Endodermal cell (in vitro differentiated cells): Measurements from ENCODE around the gene FYCO1. TPM values are rescaled to one million over a fixed set of nuclear protein-coding genes. Genes with fewer than 3 reads are reported as not detected.

Experiments
- DNase-seq: peaks from one replicate; pipeline ENCODE4 v3.0.0-alpha.2; 2017
- H3K27ac ChIP-seq: 2 replicates; pipeline ENCODE4 v1.5.1; 2013; ENCODE audit warnings: mild to moderate bottlenecking, low read depth, low read length, moderate library complexity
- H3K27me3 ChIP-seq: 2 replicates; pipeline ENCODE4 v1.6.1; 2013; ENCODE audit warnings: mild to moderate bottlenecking, low read length, moderate library complexity; ENCODE audit not compliant: insufficient read depth, control insufficient read depth, poor library complexity, severe bottlenecking
- H3K36me3 ChIP-seq: 2 replicates; pipeline ENCODE4 v1.7.0; 2013; ENCODE audit warnings: mild to moderate bottlenecking, low read length, moderate library complexity; ENCODE audit not compliant: control insufficient read depth, insufficient read depth
- H3K4me1 ChIP-seq: one replicate; pipeline ENCODE4 v1.7.0; 2013; ENCODE audit warnings: low read length; ENCODE audit not compliant: control insufficient read depth, insufficient read depth
- H3K4me3 ChIP-seq: 2 replicates; pipeline ENCODE4 v1.5.1; 2013; ENCODE audit warnings: mild to moderate bottlenecking, low read length, moderate library complexity
- H3K9ac ChIP-seq: 2 replicates; pipeline ENCODE4 v1.6.1; 2013; ENCODE audit warnings: mild to moderate bottlenecking, low read length, moderate library complexity; ENCODE audit not compliant: poor library complexity, severe bottlenecking; ENCODE audit errors: extremely low read depth
- H3K9me3 ChIP-seq: 2 replicates; pipeline ENCODE4 v1.6.1; 2013; ENCODE audit warnings: mild to moderate bottlenecking, low read length, moderate library complexity; ENCODE audit not compliant: control insufficient read depth
- H3K27ac Mint-ChIP-seq: 2 replicates; pipeline ENCODE4 v1.8.0; 2020; ENCODE audit warnings: mixed read lengths
- H3K27me3 Mint-ChIP-seq: 2 replicates; pipeline ENCODE4 v1.8.0; 2021; ENCODE audit warnings: mild to moderate bottlenecking, mixed read lengths; ENCODE audit not compliant: insufficient read depth
- H3K36me3 Mint-ChIP-seq: 2 replicates; pipeline ENCODE4 v1.8.0; 2020; ENCODE audit warnings: low read depth, mixed read lengths
- H3K4me1 Mint-ChIP-seq: 2 replicates; pipeline ENCODE4 v1.8.0; 2020; ENCODE audit warnings: mixed read lengths
- H3K4me3 Mint-ChIP-seq: 2 replicates; pipeline ENCODE4 v1.8.0; 2020; ENCODE audit warnings: mild to moderate bottlenecking, moderate library complexity, mixed read lengths
- H3K9me3 Mint-ChIP-seq: 2 replicates; pipeline ENCODE4 v1.8.0; 2020; ENCODE audit warnings: mild to moderate bottlenecking, mixed read lengths
- WGBS, 2 experiments: methylation state at CpG; one replicate each; pipeline versions ENCODE4 v1.1.5 to v1.1.7; 2013; ENCODE audit warnings: missing lambda C conversion rate in 2 of 2, mixed read lengths in 1 of 2; ENCODE audit not compliant: insufficient coverage in 1 of 2, insufficient read length in 1 of 2; 5-methylcytosine and 5-hydroxymethylcytosine counted together
- total RNA-seq, 2 donors: library from RNA; stranded (reverse); fragmentation: NEBNext Ultra II Directional in 1 of 2; extraction: Animal tissue kit (Norgen Biotek cat#: 25700) in 1 of 2; gene quantifications; 2 replicates in 1 of 2; 3 replicates in 1 of 2; pipeline ENCODE4 v1.2.1, GENCODE V29; 2021
- TF ChIP-seq, protein P1 (sequence below): fragments of 200-600 bp; sonication (generic); conservative IDR thresholded peaks from 2 replicates; pipeline ENCODE4 v1.5.0; 2021; ENCODE audit warnings: antibody characterized with exemption, mild to moderate bottlenecking

Gene FYCO1
- total RNA-seq, 2 donors from 2014 or later = 11.3 to 11.8 TPM

DNA sequence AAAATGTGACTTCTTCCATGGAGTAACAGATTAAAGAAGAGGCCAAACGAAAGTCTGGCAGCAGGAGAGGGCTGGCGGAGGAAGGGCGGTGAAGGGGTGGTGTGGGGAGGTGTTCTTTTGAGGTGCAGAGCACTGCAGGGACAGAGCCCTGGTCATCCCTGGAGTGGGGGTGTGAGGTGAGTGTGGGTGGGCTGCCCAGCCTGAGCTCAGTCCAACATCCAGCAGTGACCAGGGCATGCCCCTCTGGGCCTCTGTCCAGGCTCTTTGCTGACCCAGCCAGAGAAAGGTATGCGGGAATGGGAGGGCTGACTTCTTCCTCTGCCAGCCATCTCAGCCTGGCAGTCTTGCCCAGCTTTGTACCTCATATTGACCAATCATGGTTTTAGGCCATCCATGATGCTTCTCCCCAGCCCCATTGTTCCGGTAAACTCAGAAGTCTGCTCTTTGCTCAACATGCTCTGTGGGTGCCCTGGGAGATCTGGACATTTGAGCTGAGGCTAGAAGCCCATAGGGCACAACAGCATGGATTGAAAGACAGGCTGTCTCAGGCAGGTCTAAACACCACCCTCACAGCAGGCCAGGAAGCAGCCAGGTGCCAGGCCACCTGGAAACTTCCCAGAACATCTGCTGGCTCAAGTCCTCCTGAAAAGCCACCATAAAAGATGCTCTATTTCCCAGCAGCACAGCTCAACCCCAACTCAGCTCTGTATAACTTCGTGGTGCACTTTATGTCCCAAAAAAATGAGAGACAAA is 78.3 kb downstream of the FYCO1 start:
- H3K9ac ChIP-seq = no peak overlapping the region
- H3K9me3 Mint-ChIP-seq = no peaks in the 10 kb centered on the region
- no peak overlapping the region for H3K4me3 Mint-ChIP-seq
- peaks cover 10% of the 10 kb centered on the region for H3K36me3 ChIP-seq
- 86 to 92% methylated on average over 1 to 6 of the region's 6 CpGs for WGBS, 2 experiments
- peaks cover 14% of the 10 kb centered on the region for H3K27me3 ChIP-seq
- TF ChIP-seq, protein P1, sequence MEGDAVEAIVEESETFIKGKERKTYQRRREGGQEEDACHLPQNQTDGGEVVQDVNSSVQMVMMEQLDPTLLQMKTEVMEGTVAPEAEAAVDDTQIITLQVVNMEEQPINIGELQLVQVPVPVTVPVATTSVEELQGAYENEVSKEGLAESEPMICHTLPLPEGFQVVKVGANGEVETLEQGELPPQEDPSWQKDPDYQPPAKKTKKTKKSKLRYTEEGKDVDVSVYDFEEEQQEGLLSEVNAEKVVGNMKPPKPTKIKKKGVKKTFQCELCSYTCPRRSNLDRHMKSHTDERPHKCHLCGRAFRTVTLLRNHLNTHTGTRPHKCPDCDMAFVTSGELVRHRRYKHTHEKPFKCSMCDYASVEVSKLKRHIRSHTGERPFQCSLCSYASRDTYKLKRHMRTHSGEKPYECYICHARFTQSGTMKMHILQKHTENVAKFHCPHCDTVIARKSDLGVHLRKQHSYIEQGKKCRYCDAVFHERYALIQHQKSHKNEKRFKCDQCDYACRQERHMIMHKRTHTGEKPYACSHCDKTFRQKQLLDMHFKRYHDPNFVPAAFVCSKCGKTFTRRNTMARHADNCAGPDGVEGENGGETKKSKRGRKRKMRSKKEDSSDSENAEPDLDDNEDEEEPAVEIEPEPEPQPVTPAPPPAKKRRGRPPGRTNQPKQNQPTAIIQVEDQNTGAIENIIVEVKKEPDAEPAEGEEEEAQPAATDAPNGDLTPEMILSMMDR = no peak
- H3K27ac Mint-ChIP-seq = no peak overlapping the region
- peaks cover 20% of the 10 kb centered on the region for H3K36me3 Mint-ChIP-seq
- H3K9me3 ChIP-seq = no peaks in the 10 kb centered on the region
- H3K4me1 Mint-ChIP-seq = no peaks in the 10 kb centered on the region
- H3K27ac ChIP-seq = no peak overlapping the region
- no peak overlapping the region for H3K4me3 ChIP-seq
- H3K27me3 Mint-ChIP-seq = peaks cover 3% of the 10 kb centered on the region
- DNase-seq = no peak
- no peaks in the 10 kb centered on the region for H3K4me1 ChIP-seq

DNA sequence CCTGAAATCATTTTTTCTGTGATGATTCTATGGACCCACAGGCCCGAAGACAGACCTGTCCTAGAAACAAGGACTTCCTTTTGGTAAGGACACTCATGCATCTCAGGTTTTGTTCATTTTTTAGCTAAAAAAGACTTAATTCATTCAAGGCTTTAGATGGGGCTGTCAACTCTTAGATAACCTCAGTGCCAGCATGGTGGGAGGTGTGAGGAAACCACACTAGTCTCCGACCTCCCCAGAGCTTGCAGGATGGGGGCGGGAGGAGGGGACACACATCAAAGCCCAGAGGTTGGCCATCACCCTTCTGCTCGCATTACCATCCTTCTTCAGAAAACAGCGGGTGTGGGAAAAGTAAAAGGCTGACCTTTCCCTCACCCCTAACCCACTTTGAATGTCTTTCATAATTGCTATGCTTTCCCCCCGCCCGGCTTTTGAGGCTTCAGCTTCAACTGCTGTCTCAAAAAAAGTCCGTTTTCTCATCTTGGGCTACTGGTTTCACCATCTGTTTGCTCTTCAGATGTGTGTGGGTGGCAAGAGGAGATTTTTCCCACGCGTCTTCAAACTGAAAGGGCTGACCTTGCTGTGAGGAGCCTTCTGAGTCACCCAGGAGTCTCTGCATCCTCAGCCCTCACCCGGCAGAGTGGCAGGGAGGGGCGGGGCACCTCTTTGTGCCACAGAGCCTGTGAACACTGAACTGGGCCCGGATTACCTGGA is 79.9 kb downstream of the FYCO1 start:
- Mint-ChIP-seq H3K27me3 (peaks cover 3% of the 10 kb centered on the region), H3K27ac (no peak overlapping the region), H3K4me3 (no peak overlapping the region), H3K9me3 (no peaks in the 10 kb centered on the region), H3K36me3 (peaks cover 11% of the 10 kb centered on the region), H3K4me1 (no peaks in the 10 kb centered on the region)
- DNase-seq = peak; percentile 58
- H3K27me3 ChIP-seq = peaks cover 17% of the 10 kb centered on the region
- no peaks in the 10 kb centered on the region for H3K36me3 ChIP-seq
- H3K4me1 ChIP-seq = no peaks in the 10 kb centered on the region
- TF ChIP-seq, protein P1 = no peak
- no peak overlapping the region for H3K9ac ChIP-seq
- WGBS, 2 experiments = 43 to 51% methylated on average over 3 to 13 of the region's 13 CpGs
- H3K27ac ChIP-seq = no peak overlapping the region
- H3K4me3 ChIP-seq = no peak overlapping the region
- H3K9me3 ChIP-seq = no peaks in the 10 kb centered on the region

DNA sequence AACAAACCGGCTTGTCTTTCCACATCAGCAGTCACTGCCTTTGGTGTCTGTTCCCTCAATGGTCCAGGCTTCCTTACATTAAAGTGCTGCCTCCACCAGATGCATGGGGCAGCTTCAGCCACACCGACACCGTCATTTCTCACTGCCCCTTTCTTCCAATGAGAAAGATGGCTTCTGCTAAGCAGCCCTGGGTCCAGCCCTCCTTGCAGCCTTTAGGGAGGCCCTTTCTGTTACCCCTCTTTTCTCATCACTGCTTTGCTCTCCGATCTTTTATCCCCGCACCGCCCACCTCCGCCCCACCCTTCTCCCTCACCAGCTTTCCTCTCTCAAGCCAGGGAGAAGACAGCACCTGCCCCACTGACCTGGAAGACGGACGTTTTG is 80.6 kb downstream of the FYCO1 start:
- Histone ChIP-seq H3K9ac (no peak overlapping the region), H3K36me3 (no peaks in the 10 kb centered on the region), H3K9me3 (no peaks in the 10 kb centered on the region), H3K4me3 (no peak overlapping the region), H3K27ac (no peak overlapping the region), H3K27me3 (peaks cover 17% of the 10 kb centered on the region), H3K4me1 (no peaks in the 10 kb centered on the region)
- no peaks in the 10 kb centered on the region for H3K9me3 Mint-ChIP-seq
- H3K4me1 Mint-ChIP-seq = no peaks in the 10 kb centered on the region
- H3K27me3 Mint-ChIP-seq = peaks cover 4% of the 10 kb centered on the region
- H3K4me3 Mint-ChIP-seq = no peak overlapping the region
- no peak overlapping the region for H3K27ac Mint-ChIP-seq
- peaks cover 8% of the 10 kb centered on the region for H3K36me3 Mint-ChIP-seq
- TF ChIP-seq, protein P1 = no peak
- 70 to 85% methylated on average over 5 to 9 of the region's 9 CpGs for WGBS, 2 experiments
- no peak for DNase-seq
